HG02798 (cell line): Measurements from ENCODE around the gene FHIT.
"Not testable (repeated sequence)": the region's sequence is repeated elsewhere in the genome, so short reads cannot be mapped to it uniquely, and the experiment has no call there.

Source experiments
- ATAC-seq: cut with Tn5 transposase; IDR thresholded peaks from one replicate; pipeline ENCODE4 v1.9.1; 2021; ENCODE audit warnings: mild to moderate bottlenecking; ENCODE audit not compliant: unreplicated experiment, poor library complexity

FHIT gene

DNA sequence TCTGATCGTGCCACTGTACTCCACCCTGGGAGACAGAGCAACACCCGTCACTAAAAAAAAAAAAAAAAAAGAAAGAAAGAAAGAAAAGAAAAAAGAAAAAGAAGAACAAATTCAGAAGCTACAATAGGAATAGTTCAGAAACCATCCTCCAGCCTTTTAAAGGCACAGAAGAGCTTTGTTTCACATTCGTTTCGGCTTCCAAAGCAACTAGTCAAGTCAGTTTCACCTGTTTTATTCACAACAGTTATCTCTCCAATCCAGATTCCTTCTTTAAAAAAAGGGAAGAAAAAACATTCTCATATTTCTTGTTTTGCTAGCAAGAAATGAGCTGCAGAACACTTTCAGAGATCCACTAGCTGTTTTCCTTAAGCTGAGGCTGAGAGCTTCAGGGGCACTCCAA lies 1433.7 kb downstream of the FHIT start:
- no peak for ATAC-seq

DNA sequence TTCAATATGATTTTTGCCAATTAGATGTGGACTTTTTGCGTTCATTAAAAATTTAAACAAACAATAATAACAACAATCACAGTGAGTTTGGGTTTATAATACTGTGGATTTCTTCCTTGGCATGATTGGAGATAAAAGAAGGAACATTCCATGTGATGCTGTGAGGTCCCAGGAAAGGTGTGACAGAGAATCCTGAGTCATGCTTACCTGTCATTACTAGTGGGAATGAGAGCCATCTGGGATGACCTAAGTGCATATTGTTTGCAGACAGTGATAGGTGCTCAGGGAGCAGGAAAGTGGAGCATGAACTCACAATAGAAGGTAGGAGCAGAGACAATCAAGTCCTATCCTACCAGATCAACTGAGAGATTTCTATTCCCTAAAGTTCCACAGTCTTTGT lies 1434.9 kb downstream of the FHIT start:
- ATAC-seq = no peak

DNA sequence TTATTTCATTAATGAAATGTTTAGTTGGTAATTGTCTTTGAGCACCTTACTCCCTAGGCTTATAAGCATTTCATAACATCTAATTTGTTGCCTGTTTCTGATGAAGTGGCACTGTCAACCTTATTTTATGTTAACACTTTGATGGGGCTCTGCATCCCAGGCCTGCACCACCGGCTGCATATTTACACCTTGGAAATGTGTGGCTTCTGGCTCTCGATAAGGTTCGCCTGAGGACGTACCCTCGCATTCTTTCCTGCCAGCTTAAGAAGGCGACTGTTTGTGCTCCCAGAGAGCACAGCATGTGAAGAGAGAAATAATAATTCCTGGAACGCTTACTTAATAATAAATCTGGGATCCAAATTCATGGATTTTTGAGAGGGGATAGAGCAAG lies 1438.1 kb downstream of the FHIT start:
- no peak for ATAC-seq

DNA sequence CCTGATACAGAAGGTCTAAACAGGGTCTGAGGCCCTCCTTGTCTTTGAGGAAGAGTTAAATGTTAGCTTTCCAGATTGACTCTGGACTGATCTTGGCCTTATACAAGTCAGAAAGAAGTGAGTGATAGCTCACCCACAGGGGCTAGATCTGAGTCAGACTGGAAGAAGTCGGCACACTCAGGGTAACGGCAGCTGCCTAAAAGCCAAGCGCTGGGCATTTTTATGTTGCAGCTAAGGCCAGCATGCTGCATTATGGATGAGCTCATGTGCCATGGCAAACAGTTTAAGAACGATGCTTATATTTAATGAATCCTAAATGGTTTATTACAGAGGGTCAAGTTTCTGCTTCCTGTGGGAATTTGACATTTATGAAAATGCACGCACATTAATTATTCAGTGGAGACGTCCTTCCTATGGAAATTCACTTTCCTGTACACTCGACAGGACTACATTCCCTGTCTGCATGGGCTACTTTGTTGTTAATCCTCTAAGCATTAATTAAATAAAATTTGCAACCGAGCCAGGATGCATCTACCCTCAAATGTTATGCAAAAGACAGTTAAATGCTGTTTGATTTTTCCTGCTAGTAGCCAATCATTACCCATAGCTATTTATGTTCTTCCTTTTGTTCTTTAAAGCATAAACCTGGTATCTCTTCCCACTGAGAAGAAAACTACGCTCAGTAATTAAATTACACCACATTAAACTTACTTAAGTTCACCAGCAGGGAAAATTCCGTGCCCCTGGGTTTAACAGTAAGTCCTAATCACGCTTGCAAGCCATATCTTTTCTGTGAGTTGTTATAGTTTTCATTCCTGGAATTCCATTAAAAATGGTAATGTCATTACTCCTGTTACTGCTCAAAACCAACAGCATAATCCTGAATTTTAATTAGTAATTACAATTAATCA lies 1438.8 kb downstream of the FHIT start:
- no peak for ATAC-seq

DNA sequence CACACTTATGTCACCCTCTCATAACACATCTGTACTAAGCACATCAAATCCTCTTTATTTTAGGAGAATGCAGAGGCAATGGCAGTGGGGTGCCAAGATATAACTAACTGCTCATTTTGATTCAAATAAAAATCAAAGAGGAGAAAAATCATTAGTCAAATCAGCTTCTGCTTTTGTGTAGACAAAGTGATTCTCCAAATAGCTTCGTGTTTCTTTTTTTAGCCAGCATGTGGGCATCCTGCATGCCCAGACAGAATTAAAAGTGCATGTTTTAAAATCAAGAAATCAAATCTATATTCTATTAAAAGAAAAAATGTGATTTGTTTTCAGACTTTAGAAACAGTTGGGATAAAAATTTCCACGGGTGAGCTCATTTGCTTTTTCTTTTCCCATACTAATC lies 1440.1 kb downstream of the FHIT start:
- no peak for ATAC-seq

DNA sequence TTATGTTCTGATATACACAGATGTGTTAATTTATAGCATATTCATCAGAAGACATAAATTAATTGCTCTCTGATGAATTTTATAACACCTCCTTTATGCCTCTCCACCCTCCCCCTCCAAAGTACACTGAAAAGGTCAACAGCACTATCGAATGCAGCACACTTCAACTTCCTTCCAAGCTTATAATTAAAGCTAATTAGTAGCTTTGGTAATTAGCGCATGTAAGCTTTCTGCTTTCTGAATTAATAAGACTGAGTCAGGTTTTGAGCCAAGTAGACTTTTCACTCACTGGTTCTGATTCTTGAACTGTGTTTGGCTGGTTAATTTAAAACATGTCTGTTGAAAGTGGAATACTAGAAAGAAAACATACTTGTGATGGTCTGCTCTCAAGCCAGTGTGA lies 1440.6 kb downstream of the FHIT start:
- ATAC-seq = no peak

DNA sequence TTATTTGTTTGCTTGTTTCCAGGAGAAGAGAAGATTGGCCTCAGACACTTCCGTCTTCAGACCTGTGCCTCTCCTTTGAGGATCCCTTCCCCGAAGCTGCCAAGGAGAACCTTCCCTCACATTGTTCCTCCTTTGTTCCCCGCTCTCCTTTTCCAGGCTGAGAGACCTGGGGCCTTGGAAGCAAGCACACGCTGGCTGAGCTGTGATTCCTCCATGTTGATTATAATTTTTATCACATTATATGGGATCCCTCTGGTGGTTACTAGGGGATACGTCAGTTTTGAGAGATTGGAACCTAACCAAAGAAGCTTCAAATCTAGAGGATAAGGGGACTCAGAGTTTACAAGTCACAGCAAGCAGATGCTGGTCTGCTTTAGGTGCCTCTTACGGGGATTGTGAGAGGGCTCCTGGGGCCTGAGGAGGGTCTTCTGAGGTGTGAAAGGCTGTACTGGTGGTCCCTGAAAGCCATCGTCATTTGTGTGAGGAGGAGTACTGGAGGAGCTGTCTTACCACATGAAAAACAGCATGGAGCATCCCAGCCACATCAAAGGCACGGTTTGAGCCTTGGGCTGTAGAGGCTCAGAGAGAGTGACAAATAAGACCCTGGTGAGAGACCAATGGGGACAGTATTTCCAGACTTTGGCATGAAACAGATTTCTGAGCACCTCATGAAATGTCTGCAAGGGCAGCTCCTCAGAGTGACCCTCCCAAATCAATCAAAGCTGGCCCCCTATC lies 1441.4 kb downstream of the FHIT start:
- no peak for ATAC-seq

DNA sequence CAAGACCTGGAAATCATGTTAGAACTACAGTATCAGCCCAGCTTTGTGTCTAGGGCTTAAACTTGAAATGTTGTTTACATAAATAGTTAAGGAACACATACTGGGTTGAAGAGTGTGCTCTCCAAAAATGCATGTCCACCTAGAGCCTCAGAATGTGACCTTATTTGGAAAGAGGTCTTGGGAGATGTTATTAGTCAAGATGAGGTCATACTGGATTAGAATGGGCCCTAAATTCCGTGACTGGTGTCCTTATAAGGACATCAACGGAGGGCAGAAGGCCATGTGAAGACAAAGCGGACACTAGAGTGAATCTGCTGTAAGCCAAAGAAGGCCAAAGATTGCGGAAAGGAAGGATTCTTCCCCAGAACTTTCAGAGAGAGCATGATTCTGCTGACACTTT lies 1442.2 kb downstream of the FHIT start:
- ATAC-seq = no peak

DNA sequence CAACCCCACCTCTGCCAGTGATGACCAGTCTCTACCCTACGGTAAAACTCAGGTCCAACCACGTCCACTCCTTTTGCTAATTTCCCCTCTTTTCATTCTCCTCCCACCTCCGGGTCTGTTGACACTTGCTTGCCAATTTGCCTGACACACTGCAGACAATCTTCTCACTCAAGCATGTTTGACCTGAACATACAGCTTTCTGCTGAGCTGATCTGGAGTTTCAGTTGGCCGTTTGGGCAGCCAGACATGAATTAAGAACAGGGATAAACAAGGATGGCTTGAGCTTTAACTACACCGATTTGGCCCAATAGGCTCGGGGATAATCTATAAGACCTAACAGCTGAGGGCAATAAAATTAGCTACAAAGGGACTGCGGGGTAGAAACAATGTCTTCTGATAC lies 1442.8 kb downstream of the FHIT start:
- no peak for ATAC-seq

DNA sequence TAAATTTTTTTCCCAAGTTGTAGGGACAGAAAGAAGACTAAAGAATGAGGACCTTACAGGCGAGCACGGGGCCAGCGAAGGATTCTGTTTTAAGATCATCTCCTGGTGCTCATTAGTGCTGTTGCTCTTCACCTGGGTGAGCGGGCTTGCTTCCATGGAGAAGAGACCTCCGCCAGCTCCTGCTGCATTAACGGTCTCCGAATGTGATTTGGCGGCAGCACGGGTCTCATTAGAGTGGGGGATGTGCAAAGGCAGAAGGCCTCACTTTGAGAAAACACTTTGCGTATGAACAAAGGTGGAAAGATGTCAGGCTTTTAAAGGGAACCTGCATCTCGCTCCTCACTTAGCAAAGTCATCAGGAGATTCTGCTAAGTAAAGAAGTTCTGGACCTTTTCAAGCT lies 1448.0 kb downstream of the FHIT start:
- ATAC-seq = no peak

DNA sequence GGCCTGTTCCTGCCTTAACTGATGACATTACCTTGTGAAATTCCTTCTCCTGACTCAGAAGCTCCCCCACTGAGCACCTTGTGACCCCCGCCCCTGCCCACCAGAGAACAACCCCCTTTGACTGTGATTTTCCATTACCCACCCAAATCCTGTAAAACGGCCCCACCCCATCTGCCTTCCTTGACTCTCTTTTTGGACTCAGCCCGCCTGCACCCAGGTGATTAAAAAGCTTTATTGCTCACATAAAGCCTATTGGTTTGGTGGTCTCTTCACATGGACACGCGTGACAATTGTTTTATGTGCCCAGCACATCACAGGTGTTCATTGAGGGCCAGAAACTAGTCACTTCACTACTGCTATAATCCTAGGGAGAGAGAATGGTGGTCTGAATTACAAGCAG lies 1448.8 kb downstream of the FHIT start:
- not testable (repeated sequence) for ATAC-seq

DNA sequence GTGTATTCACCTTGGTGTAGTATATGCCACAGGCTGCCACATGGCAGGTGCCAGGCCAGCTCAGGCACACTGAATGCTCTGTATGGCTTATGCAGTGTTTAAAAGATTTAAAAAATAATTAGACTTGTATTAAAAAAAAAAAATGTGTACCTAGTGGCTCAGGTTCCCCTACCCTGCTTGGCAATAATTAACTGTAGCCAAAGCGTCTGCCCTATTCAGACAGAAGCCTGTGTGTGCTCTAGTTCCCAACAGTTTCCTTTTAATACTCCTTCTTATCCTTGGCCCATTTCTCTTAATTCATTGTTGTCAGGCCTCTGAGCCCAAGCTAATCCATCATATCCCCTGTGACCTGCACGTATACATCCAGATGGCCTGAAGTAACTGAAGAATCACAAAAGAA lies 1449.2 kb downstream of the FHIT start:
- no peak for ATAC-seq

DNA sequence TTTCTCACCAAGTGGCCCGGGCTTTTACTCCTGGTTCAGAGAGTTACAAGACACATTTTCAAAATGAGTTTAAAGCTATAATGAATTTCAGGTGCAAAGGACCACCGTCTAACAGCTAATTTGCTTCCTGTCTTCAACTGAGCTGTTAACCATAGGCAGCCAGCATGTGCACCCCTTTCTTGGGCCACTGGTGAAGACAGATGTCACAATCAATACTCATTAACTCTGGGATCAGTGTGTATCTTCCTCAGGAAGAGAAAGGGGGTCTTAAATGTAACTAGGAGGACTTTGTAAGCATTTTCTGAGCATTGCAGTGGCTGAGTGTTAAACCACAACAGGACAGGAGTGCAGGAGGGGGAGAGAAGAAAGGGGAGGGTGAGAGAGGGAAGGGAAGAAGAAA lies 1450.8 kb downstream of the FHIT start:
- ATAC-seq = no peak

DNA sequence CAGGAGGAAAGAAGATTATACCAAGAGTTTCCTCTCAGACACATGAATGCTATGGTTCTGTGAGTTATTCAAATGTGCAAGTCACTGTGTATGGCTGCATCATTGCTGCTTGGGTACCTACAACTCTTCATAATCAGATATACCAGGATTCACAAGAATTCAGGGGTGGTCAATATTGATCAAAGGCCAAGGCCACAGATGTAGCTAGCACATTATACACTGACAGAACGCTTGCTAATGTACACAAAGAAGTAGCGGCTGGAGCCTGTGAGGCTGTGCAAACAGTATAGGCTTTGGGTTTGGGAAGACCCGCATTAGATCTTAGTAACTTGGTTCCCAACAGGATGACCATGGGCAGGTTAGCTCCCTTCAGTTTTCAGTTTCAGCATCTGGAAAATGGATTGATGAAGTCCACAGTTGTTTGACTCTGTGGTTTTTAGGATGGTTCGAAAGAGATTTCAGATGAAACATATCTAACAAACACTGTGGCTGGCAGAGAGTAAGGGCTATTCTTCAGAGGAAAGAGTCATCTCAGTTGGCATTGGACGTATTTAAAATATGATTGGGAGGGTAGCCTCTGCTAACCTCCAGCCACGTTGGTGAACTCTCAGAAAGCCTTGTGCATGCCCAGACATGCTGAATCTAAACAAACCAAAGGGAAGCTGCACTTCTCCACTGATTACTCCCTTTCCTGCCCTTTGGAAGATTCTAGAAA lies 1452.7 kb downstream of the FHIT start:
- ATAC-seq = no peak

DNA sequence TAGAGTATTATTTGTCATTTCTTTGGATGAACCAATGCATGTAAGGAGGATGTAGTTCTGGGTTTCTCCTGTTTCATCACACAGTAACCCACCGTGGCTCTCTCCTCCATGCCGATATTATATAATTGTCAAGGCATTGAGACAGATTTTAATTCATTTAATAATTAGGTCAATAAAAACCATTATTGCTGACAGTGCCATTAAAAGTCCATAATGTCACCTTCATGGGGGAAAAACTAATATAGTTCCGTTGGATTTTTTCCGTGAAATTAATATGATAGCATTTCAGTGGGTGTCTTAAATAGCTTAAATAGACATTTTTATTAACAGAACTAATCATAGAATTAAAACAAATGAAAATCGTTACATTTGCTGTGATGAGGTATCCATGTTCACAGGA lies 1453.7 kb downstream of the FHIT start:
- no peak for ATAC-seq

DNA sequence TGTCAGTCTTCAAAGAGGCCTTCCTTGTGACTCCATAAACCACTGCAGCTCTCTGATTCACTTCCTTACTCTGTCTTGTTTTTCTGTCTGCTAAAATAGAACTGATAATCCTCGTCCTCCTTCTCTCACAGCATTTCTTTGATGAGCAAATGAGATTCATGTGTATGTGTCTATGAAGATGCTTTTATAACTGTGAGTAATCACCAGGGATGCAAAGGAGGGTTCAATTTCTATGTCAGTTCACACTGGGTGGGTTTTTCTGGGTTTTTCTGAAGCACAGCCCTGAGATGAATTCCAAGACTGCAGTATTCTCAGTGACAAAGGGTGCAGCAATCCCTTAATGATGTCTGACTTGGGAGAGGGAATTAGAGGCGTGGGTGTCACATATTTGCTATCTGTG lies 1454.8 kb downstream of the FHIT start:
- ATAC-seq = no peak

DNA sequence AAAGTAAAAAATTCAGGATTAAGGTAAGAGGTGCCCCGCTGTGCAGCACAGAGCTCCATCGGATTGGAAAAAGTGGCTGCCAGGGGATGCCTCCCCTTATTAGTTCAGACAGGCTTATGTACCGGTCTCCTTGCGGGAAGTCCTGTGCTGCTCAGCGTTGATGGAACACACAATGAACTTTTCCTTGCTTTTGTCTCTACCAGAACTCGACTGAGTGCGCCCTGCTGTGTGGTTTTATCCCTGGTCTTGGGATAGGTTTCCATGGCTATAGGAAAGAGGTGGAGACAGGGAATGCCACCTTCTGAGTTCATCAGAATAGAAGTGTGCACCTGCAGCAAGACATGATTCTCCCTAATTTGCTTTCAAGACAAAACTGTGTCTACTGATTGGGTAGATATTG lies 1455.5 kb downstream of the FHIT start:
- no peak for ATAC-seq

DNA sequence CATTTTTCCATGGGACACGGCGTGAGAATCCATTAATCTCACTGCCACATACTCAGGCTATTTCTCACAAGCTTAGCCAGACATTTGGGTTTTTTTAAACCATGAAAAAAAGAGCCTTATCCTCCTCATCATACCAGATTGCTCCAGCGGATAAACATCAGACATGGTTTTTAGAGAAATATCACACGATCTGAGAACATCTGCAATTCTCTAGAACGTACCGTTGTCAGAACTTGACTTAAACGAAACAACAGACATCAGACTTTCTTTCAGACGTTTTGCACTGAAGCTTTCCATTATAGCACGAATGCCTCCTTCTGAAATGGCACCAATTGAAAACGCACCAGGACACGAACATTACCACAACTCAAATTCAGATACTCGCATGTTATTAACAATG lies 1457.3 kb downstream of the FHIT start:
- no peak for ATAC-seq

DNA sequence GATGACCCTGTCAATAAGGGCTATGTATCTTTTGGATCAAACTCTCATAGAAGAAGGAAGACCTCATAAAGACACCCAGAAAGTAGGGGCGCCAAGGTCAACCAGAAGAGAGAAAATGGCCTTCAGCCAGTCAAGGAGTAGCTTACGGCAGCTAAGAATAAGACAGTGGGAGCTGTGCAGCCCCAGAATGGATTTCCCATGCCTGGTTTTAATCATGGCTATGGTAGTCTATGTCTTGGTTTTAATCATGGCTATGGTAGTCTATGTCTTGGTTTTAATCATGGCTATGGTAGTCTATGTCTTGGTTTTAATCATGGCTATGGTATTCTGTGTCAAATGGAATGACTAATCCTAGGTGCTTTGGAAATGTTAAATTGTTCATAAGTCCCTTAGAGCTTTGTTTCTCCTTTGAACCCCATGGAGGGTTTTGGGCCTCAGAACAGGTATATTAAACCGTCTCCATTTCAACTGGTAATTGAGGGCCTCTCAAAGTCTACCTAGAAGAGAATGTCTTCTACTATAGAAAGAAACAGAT lies 1459.4 kb downstream of the FHIT start:
- ATAC-seq = no peak

DNA sequence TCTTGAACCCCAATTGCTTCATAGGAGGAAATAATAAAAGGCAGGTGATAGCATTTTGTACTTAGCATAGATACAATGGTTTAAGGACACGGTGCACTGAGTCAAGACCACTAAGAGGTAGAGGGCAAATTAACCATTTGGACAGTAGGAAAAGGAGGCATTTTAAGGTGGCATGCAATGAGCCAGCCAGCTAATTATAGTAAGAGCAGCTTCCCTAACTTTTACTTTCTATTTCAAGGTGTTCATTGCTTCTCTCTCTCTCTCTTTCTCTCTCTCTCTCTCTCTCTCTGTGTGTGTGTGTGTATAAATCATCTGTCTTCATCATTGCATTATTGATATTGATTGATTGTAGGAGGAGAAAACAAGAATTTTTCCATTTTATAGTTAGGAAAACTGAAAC lies 1461.0 kb downstream of the FHIT start:
- ATAC-seq = no peak

DNA sequence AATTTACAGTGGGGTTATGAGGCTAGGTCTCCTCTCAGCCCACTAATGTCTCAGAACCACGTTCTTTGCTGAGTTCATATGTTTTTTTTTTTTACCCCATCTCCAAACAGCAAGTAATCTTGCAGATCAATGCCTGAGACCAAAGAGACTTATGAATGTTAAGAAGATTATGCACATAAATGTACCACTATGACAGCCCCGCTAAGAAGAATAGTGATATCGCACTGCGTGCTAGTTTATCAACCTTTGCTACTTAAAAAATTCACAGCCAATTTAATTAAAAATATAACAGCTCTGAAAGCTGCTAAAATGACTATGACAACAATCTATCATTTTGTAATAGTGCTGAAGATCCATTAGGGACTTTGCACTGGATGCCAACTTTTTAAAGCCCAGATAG lies 1462.5 kb downstream of the FHIT start:
- no peak for ATAC-seq
